ENCODE data around the gene IFRD2. TPM values are rescaled to one million over a fixed set of nuclear protein-coding genes. Genes with fewer than 3 reads are reported as not detected.

IFRD2 gene
- total and polyA plus RNA-seq, 2 of the 13 experiments (the other 11 are each of a cell fraction or from before 2014, with no cell fraction given) = 32.8 to 96.1 TPM

DNA sequence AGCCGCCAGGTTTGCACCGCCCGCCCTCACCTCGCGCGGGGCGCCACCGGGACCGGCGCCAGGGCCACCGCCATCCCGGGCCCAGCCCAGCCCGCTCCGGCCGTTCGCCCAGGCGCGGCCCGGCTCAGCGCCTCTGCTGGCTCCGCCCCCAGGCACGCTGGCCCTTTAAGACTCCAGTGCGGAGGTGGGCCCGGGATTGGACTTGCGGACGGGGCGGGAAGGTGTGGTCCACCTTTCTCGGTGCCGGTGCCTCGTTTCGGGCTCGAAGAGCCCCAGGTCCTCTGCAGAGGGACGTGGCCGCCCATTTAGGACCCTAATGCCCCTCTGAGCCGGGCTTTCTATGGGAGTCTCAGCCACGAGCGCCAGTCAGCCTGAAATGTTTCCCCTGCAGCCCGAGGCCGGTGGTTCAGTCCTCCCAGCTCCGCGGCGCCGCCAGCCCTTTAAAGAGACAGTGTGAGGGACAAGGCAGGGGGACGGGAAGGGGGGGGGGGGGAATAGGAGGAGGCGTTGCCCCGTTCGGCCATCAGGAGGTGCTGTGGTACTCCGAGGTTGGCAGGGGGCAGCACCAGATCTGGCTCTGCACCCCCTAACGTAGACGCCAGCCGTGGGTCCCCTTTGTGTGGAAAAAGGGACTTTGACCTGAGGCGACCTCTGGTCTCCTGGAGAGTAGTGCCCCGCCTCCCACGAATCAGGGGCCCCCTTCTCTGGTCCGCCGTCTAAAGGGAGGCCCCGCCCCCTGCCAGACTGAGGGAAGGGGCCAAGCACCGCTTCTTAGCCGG lies 29.3 kb upstream of the IFRD2 start (continued):
- TF ChIP-seq, protein P1, sequence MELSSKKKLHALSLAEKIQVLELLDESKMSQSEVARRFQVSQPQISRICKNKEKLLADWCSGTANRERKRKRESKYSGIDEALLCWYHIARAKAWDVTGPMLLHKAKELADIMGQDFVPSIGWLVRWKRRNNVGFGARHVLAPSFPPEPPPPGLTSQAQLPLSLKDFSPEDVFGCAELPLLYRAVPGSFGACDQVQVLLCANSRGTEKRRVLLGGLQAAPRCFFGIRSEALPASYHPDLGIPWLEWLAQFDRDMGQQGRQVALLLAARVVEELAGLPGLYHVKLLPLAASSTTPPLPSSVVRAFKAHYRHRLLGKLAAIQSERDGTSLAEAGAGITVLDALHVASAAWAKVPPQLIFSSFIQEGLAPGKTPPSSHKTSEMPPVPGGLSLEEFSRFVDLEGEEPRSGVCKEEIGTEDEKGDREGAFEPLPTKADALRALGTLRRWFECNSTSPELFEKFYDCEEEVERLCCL (CRISPR knock-in tag; IDR thresholded peaks at IDR 0.05; ENCODE audit: borderline replicate concordance) = 0 out of 2 replicates have a peak, but pooled peaks have one; percentile 79
- TF ChIP-seq ZKSCAN8 (CRISPR knock-in tag; IDR thresholded peaks at IDR 0.05; ENCODE audit: borderline replicate concordance) = no peak
- TF ChIP-seq, protein P2, sequence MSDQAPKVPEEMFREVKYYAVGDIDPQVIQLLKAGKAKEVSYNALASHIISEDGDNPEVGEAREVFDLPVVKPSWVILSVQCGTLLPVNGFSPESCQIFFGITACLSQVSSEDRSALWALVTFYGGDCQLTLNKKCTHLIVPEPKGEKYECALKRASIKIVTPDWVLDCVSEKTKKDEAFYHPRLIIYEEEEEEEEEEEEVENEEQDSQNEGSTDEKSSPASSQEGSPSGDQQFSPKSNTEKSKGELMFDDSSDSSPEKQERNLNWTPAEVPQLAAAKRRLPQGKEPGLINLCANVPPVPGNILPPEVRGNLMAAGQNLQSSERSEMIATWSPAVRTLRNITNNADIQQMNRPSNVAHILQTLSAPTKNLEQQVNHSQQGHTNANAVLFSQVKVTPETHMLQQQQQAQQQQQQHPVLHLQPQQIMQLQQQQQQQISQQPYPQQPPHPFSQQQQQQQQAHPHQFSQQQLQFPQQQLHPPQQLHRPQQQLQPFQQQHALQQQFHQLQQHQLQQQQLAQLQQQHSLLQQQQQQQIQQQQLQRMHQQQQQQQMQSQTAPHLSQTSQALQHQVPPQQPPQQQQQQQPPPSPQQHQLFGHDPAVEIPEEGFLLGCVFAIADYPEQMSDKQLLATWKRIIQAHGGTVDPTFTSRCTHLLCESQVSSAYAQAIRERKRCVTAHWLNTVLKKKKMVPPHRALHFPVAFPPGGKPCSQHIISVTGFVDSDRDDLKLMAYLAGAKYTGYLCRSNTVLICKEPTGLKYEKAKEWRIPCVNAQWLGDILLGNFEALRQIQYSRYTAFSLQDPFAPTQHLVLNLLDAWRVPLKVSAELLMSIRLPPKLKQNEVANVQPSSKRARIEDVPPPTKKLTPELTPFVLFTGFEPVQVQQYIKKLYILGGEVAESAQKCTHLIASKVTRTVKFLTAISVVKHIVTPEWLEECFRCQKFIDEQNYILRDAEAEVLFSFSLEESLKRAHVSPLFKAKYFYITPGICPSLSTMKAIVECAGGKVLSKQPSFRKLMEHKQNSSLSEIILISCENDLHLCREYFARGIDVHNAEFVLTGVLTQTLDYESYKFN (CRISPR knock-in tag; conservative IDR thresholded peaks at IDR 0.05) = peak; percentile 95
- TF ChIP-seq, protein P3, sequence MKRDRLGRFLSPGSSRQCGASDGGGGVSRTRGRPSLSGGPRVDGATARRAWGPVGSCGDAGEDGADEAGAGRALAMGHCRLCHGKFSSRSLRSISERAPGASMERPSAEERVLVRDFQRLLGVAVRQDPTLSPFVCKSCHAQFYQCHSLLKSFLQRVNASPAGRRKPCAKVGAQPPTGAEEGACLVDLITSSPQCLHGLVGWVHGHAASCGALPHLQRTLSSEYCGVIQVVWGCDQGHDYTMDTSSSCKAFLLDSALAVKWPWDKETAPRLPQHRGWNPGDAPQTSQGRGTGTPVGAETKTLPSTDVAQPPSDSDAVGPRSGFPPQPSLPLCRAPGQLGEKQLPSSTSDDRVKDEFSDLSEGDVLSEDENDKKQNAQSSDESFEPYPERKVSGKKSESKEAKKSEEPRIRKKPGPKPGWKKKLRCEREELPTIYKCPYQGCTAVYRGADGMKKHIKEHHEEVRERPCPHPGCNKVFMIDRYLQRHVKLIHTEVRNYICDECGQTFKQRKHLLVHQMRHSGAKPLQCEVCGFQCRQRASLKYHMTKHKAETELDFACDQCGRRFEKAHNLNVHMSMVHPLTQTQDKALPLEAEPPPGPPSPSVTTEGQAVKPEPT (CRISPR knock-in tag; IDR thresholded peaks at IDR 0.05; ENCODE audit: low read depth) = no peak
- TF ChIP-seq, protein P4, sequence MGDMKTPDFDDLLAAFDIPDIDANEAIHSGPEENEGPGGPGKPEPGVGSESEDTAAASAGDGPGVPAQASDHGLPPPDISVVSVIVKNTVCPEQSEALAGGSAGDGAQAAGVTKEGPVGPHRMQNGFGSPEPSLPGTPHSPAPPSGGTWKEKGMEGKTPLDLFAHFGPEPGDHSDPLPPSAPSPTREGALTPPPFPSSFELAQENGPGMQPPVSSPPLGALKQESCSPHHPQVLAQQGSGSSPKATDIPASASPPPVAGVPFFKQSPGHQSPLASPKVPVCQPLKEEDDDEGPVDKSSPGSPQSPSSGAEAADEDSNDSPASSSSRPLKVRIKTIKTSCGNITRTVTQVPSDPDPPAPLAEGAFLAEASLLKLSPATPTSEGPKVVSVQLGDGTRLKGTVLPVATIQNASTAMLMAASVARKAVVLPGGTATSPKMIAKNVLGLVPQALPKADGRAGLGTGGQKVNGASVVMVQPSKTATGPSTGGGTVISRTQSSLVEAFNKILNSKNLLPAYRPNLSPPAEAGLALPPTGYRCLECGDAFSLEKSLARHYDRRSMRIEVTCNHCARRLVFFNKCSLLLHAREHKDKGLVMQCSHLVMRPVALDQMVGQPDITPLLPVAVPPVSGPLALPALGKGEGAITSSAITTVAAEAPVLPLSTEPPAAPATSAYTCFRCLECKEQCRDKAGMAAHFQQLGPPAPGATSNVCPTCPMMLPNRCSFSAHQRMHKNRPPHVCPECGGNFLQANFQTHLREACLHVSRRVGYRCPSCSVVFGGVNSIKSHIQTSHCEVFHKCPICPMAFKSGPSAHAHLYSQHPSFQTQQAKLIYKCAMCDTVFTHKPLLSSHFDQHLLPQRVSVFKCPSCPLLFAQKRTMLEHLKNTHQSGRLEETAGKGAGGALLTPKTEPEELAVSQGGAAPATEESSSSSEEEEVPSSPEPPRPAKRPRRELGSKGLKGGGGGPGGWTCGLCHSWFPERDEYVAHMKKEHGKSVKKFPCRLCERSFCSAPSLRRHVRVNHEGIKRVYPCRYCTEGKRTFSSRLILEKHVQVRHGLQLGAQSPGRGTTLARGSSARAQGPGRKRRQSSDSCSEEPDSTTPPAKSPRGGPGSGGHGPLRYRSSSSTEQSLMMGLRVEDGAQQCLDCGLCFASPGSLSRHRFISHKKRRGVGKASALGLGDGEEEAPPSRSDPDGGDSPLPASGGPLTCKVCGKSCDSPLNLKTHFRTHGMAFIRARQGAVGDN (CRISPR knock-in tag; IDR thresholded peaks at IDR 0.05) = peak; percentile 39
- TF ChIP-seq ZFP1 (CRISPR knock-in tag; IDR thresholded peaks at IDR 0.05) = no peak
- TF ChIP-seq, protein P5, sequence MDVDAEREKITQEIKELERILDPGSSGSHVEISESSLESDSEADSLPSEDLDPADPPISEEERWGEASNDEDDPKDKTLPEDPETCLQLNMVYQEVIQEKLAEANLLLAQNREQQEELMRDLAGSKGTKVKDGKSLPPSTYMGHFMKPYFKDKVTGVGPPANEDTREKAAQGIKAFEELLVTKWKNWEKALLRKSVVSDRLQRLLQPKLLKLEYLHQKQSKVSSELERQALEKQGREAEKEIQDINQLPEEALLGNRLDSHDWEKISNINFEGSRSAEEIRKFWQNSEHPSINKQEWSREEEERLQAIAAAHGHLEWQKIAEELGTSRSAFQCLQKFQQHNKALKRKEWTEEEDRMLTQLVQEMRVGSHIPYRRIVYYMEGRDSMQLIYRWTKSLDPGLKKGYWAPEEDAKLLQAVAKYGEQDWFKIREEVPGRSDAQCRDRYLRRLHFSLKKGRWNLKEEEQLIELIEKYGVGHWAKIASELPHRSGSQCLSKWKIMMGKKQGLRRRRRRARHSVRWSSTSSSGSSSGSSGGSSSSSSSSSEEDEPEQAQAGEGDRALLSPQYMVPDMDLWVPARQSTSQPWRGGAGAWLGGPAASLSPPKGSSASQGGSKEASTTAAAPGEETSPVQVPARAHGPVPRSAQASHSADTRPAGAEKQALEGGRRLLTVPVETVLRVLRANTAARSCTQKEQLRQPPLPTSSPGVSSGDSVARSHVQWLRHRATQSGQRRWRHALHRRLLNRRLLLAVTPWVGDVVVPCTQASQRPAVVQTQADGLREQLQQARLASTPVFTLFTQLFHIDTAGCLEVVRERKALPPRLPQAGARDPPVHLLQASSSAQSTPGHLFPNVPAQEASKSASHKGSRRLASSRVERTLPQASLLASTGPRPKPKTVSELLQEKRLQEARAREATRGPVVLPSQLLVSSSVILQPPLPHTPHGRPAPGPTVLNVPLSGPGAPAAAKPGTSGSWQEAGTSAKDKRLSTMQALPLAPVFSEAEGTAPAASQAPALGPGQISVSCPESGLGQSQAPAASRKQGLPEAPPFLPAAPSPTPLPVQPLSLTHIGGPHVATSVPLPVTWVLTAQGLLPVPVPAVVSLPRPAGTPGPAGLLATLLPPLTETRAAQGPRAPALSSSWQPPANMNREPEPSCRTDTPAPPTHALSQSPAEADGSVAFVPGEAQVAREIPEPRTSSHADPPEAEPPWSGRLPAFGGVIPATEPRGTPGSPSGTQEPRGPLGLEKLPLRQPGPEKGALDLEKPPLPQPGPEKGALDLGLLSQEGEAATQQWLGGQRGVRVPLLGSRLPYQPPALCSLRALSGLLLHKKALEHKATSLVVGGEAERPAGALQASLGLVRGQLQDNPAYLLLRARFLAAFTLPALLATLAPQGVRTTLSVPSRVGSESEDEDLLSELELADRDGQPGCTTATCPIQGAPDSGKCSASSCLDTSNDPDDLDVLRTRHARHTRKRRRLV (CRISPR knock-in tag; IDR thresholded peaks at IDR 0.05) = no peak
- TF ChIP-seq ZNF367 (CRISPR knock-in tag; IDR thresholded peaks at IDR 0.05; ENCODE audit: borderline replicate concordance) = no peak
- no peak for TF ChIP-seq MBD4 (IDR thresholded peaks at IDR 0.05; ENCODE audit: borderline replicate concordance, low read length)

Data from HepG2 (cell line).